HG03066 (cell line): ENCODE data around the gene FGF6.

ENCODE experiments used
- ATAC-seq: cut with Tn5 transposase; IDR thresholded peaks from one replicate; pipeline ENCODE4 v1.9.1; 2021; ENCODE audit warnings: low read depth; ENCODE audit not compliant: unreplicated experiment

Gene FGF6

DNA sequence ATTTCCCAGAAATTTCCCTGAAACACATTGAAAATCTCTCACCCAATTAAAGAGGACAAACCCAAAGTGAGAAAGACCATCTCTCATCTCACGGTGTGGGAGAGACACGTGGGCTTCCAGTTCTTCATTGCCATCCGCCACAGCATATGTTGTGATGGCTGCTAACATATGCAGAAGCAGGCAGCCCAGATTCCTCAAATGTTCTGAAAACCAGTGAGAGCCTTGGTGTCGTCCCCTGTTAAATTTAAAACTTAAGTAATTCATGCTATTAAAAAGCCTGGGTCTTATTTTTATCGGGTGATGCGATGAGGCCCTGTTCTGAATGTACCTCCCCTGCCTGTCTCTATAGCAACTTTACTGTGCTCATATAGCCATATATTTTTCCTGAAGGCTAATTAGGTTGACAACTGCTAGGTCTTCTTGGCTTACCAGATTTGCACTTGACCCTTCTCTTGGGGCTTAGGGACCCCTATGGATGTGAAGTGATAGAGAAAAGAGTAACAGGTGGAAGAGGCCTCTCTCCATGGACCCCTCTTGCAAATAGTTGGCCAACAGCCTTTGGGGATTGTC lies 2.8 kb upstream of the FGF6 start:
- no peak for ATAC-seq

- no peak for ATAC-seq
Measured at GRCh38 chr12:4447151-4447550, 1.5 kb upstream of the FGF6 start.

DNA sequence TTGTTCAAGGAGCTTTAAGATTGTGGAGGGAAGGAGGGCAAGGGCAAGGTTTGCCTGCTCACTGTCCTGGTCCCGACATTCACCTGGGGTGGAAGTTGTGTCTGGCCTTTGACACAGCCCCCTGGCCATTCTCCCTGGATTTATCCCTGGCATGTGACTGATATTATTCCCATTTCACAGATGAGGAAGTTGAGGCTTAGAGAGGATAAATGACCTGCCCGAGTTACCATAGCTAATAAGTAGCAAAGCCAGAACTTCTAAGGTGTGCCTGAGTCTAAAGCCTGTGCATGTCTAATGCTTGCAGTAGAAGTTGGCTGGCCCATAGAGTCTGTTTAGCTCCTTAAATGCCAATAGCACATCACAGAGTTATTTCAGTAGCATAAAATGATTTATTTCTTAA lies 720 bp upstream of the FGF6 start:
- no peak for ATAC-seq

DNA sequence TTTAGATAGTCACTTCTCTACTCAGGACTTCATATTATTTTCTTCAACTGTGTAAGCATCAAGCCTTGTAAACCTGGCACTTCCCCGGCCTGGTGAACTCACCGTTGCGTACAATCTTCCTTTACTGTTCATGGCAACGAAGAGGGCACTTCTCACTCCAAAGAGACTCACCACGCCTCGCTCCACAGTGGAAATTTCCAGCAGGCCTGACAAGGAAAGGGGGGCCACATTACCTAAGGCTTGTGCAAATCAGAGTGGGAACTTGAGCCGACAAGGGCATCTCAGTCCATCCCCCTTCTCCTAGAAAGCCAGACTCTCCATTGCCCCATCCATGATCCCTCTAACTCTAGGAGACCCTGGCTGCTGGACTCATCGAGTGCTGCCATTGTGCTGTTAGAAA lies 1.6 kb downstream of the FGF6 start:
- ATAC-seq, result no peak

DNA sequence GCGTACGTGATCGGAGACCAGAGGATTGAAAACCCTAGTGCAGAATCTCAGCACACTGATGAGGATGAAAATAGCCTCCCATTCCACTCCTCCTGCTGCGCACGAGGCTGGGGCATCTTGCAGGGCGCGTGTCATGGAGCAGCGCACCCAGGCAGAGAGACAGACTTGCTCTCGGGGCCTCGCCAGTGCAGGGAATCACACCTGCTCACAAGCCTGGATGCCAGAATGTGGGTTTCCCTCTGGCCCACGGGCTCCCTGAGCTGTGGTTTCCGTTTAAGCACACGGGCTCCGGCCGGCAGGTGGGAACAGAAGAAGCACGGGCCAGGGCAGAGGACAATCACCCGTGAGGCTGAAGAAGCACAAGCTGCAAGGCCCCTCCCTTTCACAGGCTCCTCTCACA lies 2.0 kb downstream of the FGF6 start:
- ATAC-seq, result no peak

DNA sequence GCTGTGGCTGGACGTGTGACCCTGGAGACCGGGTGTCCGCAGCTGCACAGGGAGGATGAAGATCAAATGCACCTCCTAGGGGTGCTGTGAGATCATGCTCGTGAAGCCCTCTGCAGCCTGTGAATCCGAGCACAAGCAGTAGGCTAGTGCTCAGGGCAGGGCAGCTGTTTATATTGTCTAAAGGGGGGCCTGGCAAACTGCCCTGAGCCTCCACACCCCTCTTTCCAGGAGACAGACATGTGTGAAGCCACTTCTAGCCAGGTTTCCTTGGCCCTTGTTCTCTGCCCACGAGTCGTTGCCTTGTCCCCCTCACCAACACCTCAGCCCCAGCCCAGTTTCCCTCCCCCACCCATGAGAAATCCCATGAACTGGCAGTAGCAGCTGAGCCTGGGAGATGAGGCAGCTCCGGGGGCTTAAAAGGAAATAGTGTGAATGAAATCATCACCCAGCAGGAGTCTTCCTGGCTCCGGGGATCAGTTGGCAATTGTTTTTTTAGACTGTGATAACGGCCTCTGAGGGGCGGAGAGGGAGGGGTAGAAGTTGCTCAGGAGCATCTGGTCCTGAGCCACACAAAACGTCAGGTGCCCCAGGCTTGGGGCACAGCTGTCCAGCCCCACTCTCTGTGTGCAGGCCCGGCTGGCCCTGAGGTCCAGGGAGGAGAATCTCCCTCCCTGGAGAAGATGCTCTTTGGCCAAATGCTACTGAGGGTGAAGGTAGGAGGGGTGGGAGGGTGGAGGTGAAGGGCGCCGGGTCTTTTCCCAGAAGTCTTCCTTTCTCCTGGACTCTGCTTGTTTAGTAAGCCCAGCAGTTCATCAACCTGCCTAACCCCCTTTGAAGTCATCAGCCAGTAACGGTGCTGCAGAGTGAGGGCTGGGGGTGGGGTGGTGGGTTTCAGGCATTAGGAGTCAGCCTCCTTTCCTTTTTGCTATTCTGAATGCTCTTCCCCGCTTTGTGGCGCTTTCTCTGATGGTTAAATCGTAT lies 4.0 kb downstream of the FGF6 start:
- no peak for ATAC-seq

- no peak for ATAC-seq
Measured at GRCh38 chr12:4440187-4440941, 5.3 kb downstream of the FGF6 start.

DNA sequence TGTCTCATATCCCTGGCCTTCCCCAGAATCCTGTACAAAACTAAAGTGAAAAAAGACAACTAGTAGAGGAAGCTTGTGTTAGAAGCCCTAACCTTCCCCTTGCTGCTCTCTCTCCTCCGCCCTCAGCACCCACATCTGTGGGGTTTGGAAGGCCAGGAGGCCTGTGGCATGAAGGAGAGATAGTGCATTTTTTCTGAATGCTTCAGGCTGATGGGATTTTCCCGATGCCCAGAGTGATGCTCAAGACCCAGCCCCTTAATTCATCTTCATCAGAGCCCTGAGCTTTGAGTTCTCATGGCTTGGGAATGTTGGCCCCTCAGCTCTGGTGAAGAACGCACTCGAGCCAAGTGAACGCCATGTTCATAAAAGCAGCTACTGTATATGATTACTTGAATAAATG lies 5.9 kb downstream of the FGF6 start:
- no peak for ATAC-seq

- no peak for ATAC-seq
Measured at GRCh38 chr12:4438834-4439596, 6.6 kb downstream of the FGF6 start.

GRCh38 chr12:4435537-4435936 lies 10.1 kb downstream of the FGF6 start:
- no peak for ATAC-seq

- ATAC-seq, result no peak
Measured at GRCh38 chr12:4434706-4435425, 10.7 kb downstream of the FGF6 start.

DNA sequence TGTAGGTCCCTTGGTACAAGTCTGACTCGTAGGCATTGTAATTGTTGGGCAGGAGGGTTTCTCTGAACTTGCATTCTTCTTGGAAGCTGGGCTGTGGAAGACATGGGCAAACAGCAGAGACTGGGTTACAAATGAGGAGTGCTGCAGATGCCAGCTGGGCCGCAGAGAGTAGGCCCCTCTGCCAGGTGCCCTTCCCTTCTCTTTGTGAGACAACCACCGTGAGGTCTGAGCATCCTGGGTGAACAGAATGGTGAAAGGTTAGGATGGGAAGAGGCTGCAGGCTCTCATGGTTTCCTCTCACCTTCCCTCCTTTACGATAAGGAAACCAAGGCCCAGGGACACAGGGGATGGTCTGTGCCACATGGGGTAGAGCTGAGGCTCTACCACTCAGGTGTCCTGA lies 11.3 kb downstream of the FGF6 start:
- no peak for ATAC-seq

- no peak for ATAC-seq
Measured at GRCh38 chr12:4433745-4434058, 11.9 kb downstream of the FGF6 start.

GRCh38 chr12:4432878-4433744 lies 12.5 kb downstream of the FGF6 start:
- no peak for ATAC-seq

DNA sequence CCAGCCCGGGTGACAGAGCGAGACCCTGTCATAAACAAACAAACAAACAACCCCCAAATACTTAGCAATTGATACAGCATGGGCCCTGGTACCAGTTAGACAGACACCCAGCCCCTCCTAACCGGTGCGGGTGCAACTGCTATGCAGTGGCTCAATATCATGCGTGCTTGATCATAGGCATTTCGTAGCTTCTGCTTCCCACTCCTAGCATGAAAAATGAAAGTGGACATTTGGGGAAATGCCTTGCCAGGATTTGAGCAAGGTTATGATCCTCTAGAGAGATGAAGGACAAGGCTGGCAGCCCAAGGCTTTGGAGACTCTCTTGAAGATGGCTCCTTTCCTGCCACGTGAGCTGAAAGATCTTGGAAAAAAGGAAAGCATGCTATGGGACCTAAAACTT lies 13.7 kb downstream of the FGF6 start:
- ATAC-seq, result no peak

GRCh38 chr12:4431436-4431835 lies 14.2 kb downstream of the FGF6 start:
- no peak for ATAC-seq

DNA sequence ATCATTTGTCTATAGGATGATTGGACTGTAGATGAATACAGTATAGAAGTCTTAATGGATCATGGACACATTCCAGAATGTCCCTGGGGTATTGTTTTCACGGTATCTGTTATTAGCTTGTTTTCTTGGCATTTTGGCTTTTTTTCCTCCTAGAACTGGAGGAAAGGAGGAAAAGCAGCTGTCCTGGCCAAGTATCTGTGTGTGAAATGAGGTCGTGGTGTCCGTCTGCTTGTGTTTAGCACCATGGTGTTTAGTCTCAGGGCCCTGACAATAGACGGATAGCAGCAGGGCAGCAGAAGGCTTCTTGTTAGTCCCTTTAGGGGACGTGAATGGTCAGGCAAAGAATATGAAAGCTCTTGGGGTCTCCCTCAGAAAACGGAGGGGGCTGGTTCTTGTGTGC lies 21.2 kb downstream of the FGF6 start:
- ATAC-seq, result no peak

DNA sequence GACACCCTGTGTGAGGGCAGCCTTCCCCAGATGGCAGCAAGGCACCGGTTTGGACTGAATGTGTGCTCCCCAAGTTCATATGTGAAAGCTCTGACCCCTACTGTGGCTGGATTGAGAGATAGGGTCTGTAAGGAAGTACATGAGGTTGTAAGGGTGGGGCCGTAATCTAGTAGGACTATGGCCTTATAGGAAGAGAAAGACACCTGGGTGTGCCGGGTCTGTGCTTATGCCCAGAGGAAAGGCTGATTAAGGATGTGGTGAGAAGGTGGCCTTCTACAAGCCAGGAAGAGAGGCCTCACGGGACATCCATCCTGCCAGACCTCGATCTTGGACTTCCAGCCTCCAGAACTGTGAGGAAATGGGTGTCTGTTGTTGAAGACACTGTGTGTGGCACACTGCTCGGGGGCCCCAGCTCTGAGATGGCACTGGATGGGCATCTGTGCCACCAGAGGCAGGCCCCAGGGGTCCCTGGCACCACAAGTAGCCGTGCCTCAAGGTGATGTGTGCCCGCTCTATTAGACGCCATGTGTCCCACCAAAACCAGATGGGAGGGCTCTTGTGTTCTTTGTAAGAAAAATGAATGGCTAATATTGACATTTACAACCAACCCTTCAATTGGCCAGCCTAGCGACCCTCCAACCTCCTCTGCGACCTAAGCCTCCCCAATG lies 22.0 kb downstream of the FGF6 start:
- no peak for ATAC-seq

- ATAC-seq, result no peak
Measured at GRCh38 chr12:4422985-4423384, 22.6 kb downstream of the FGF6 start.
